WTC11 (cell line): Measurements from ENCODE around the gene MKLN1. TPM values are rescaled to one million over a fixed set of nuclear protein-coding genes. Genes with fewer than 3 reads are reported as not detected.
A peak's percentile ranks its signal among the peaks of the same experiment; 100 is the strongest.

Experiments
- ATAC-seq: fragments of 200-7000 bp; cut with Tn5 transposase; 2 replicates; pipeline ENCODE4 v1.10.0; 2021; ENCODE audit warnings: mild to moderate bottlenecking, moderate library complexity
- CTCF ChIA-PET: fragments of 300-600 bp; sonication (Branson Sonifier 250); formaldehyde crosslinking; loops from one replicate; lab custom pipeline; 2021; ENCODE audit warnings: antibody characterized with exemption; lab: Charles Lee
- POLR2A ChIA-PET: fragments of 350-600 bp; sonication (Branson Sonifier 250); formaldehyde crosslinking; loops from one replicate; lab custom pipeline; 2021; ENCODE audit warnings: antibody characterized with exemption; lab: Charles Lee
- DNase-seq: peaks from one replicate; pipeline ENCODE4 v3.0.0; 2021; ENCODE audit warnings: low spot score
- H3K27ac Mint-ChIP-seq: 2 replicates; pipeline ENCODE4 v1.8.0; 2021; ENCODE audit warnings: mixed read lengths
- H3K27me3 Mint-ChIP-seq: 2 replicates; pipeline ENCODE4 v1.8.0; 2021; ENCODE audit warnings: low read depth, mild to moderate bottlenecking, moderate library complexity, mixed read lengths
- H3K36me3 Mint-ChIP-seq: 2 replicates; pipeline ENCODE4 v1.8.0; 2021; ENCODE audit warnings: mixed read lengths
- H3K4me1 Mint-ChIP-seq: 2 replicates; pipeline ENCODE4 v1.8.0; 2022; ENCODE audit warnings: mixed read lengths
- H3K4me3 Mint-ChIP-seq: 2 replicates; pipeline ENCODE4 v1.8.0; 2021; ENCODE audit warnings: mild to moderate bottlenecking, moderate library complexity, mixed read lengths
- H3K9me3 Mint-ChIP-seq: 2 replicates; pipeline ENCODE4 v1.8.0; 2021; ENCODE audit warnings: mixed read lengths
- GABPB1 ChIP-seq: sonication (generic); formaldehyde crosslinking; IDR thresholded peaks from 2 replicates; pipeline ENCODE4 v1.8.1; 2023; ENCODE audit warnings: mild to moderate bottlenecking, missing genetic modification reagents
- JUN ChIP-seq: sonication (generic); formaldehyde crosslinking; IDR thresholded peaks from 2 replicates; pipeline ENCODE4 v1.8.0; 2023; ENCODE audit warnings: mild to moderate bottlenecking, missing genetic modification reagents
- NFE2L1 ChIP-seq: sonication (generic); formaldehyde crosslinking; IDR thresholded peaks from 2 replicates; pipeline ENCODE4 v1.8.1; 2023; ENCODE audit warnings: missing genetic modification reagents
- NR3C1 ChIP-seq: sonication (generic); formaldehyde crosslinking; conservative IDR thresholded peaks from 2 replicates; pipeline ENCODE4 v1.8.1; 2023; ENCODE audit warnings: low read depth, mild to moderate bottlenecking, missing genetic modification reagents
- SOX15 ChIP-seq: fragments of 250-450 bp; sonication (Bioruptor Pico); IDR thresholded peaks from 2 replicates; pipeline ENCODE4 v1.9.0; 2021; ENCODE audit warnings: mild to moderate bottlenecking
- SP1 ChIP-seq: sonication (generic); formaldehyde crosslinking; conservative IDR thresholded peaks from 2 replicates; pipeline ENCODE4 v1.8.1; 2022; ENCODE audit warnings: missing genetic modification reagents
- TEAD1 ChIP-seq: sonication (generic); formaldehyde crosslinking; IDR thresholded peaks from 2 replicates; pipeline ENCODE4 v1.8.0; 2022; ENCODE audit warnings: mild to moderate bottlenecking, missing genetic modification reagents
- TEAD4 ChIP-seq: sonication (generic); formaldehyde crosslinking; IDR thresholded peaks from 2 replicates; pipeline ENCODE4 v1.8.0; 2022; ENCODE audit warnings: mild to moderate bottlenecking, missing genetic modification reagents
- ZNF232 ChIP-seq: sonication (generic); formaldehyde crosslinking; IDR thresholded peaks from 2 replicates; pipeline ENCODE4 v1.8.0; 2022; ENCODE audit warnings: mild to moderate bottlenecking, missing genetic modification reagents
- ZNF416 ChIP-seq: fragments of 250-450 bp; sonication (Bioruptor Pico); IDR thresholded peaks from 2 replicates; pipeline ENCODE4 v1.9.0; 2021; ENCODE audit warnings: mild to moderate bottlenecking, inconsistent platforms
- ZNF423 ChIP-seq: fragments of 250-450 bp; sonication (Bioruptor Pico); IDR thresholded peaks from 2 replicates; pipeline ENCODE4 v2.1.2; 2022; ENCODE audit warnings: mild to moderate bottlenecking, moderate library complexity
- total RNA-seq: library from RNA; stranded (reverse); gene quantifications from 3 replicates; pipeline ENCODE4 v1.2.3, GENCODE V29; 2021
- TF ChIP-seq, protein P1 (sequence below): sonication (generic); formaldehyde crosslinking; conservative IDR thresholded peaks from 2 replicates; pipeline ENCODE4 v1.8.1; 2022; ENCODE audit warnings: mild to moderate bottlenecking, missing genetic modification reagents
- TF ChIP-seq, protein P2 (sequence below): sonication (generic); formaldehyde crosslinking; IDR thresholded peaks from 2 replicates; pipeline ENCODE4 v1.8.1; 2023; ENCODE audit warnings: mild to moderate bottlenecking, missing genetic modification reagents, borderline replicate concordance
- TF ChIP-seq, protein P3 (sequence below): sonication (generic); formaldehyde crosslinking; IDR thresholded peaks from 2 replicates; pipeline ENCODE4 v1.8.1; 2023; ENCODE audit warnings: mild to moderate bottlenecking, missing genetic modification reagents, moderate library complexity
- TF ChIP-seq, protein P4 (sequence below): sonication (generic); formaldehyde crosslinking; IDR thresholded peaks from 2 replicates; pipeline ENCODE4 v1.8.1; 2023; ENCODE audit warnings: mild to moderate bottlenecking, moderate library complexity, missing genetic modification reagents
- TF ChIP-seq, protein P5 (sequence below): sonication (generic); formaldehyde crosslinking; IDR thresholded peaks from 2 replicates; pipeline ENCODE4 v1.8.1; 2023; ENCODE audit warnings: mild to moderate bottlenecking, missing genetic modification reagents
- TF ChIP-seq, protein P6 (sequence below): sonication (generic); formaldehyde crosslinking; IDR thresholded peaks from 2 replicates; pipeline ENCODE4 v1.8.0; 2023; ENCODE audit warnings: mild to moderate bottlenecking, missing genetic modification reagents
- TF ChIP-seq, protein P7 (sequence below): fragments of 250-450 bp; sonication (Bioruptor Pico); IDR thresholded peaks from 2 replicates; pipeline ENCODE4 v1.9.0; 2021; ENCODE audit warnings: moderate library complexity, mild to moderate bottlenecking, inconsistent platforms, borderline replicate concordance

The MKLN1 gene
- total RNA-seq, 1 experiment from 2014 or later = 37.6 TPM

DNA sequence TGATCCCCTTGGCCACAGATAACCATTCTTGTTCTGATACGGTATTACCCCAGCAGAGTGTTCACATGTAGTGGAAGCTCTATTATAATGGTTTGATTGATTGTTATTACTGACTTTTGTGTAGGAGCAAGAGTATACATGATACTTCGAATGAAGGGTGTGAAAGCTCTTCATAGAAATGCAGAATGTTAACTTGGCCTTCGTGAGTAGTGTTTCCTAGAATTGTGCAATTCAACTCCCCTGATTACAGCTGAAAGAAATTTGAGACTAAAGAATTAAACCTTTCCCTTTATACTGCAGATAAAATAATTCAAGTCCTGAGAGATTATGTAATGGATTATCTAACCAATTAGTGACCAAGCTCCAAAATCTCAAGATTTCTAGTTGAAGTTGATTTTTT, 38.2 kb downstream of the MKLN1 start (continued):
- TF ChIP-seq, protein P1, sequence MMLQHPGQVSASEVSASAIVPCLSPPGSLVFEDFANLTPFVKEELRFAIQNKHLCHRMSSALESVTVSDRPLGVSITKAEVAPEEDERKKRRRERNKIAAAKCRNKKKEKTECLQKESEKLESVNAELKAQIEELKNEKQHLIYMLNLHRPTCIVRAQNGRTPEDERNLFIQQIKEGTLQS = no peak
- no peak for TF ChIP-seq NFE2L1

DNA sequence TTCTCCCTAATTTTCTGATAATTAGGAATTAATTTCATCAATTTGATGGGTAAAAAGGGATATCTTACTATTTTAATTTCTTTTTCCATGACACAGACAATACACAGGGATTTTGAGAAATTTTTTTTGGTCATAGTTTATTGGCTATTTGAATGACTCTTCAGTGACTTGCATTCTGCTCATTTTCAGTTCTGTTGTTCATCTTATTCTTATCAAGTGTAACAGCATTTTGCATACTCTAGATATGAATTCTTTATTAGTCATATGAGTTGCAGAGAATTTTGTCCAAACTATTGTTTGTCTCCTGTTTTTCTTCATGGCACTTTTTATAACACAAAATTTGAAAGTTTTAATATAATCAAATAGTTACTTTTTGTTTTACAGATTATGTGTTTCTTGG, 41.7 kb downstream of the MKLN1 start:
- ChIA-PET CTCF (no interaction called here), POLR2A (no interaction called here)
- Mint-ChIP-seq H3K9me3 (no peaks in the 10 kb centered on the region), H3K4me3 (no peak overlapping the region), H3K36me3 (no peaks in the 10 kb centered on the region), H3K27me3 (no peaks in the 10 kb centered on the region), H3K27ac (peak overlapping the region; percentile 55; the same call in 1 of the 2 replicates), H3K4me1 (peaks cover 79% of the 10 kb centered on the region)
- ATAC-seq (no peak), DNase-seq (no peak)
- TF ChIP-seq JUN = no peak
- no peak for TF ChIP-seq SP1
- TF ChIP-seq, protein P2, sequence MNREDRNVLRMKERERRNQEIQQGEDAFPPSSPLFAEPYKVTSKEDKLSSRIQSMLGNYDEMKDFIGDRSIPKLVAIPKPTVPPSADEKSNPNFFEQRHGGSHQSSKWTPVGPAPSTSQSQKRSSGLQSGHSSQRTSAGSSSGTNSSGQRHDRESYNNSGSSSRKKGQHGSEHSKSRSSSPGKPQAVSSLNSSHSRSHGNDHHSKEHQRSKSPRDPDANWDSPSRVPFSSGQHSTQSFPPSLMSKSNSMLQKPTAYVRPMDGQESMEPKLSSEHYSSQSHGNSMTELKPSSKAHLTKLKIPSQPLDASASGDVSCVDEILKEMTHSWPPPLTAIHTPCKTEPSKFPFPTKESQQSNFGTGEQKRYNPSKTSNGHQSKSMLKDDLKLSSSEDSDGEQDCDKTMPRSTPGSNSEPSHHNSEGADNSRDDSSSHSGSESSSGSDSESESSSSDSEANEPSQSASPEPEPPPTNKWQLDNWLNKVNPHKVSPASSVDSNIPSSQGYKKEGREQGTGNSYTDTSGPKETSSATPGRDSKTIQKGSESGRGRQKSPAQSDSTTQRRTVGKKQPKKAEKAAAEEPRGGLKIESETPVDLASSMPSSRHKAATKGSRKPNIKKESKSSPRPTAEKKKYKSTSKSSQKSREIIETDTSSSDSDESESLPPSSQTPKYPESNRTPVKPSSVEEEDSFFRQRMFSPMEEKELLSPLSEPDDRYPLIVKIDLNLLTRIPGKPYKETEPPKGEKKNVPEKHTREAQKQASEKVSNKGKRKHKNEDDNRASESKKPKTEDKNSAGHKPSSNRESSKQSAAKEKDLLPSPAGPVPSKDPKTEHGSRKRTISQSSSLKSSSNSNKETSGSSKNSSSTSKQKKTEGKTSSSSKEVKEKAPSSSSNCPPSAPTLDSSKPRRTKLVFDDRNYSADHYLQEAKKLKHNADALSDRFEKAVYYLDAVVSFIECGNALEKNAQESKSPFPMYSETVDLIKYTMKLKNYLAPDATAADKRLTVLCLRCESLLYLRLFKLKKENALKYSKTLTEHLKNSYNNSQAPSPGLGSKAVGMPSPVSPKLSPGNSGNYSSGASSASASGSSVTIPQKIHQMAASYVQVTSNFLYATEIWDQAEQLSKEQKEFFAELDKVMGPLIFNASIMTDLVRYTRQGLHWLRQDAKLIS = no peak
- TF ChIP-seq, protein P3, sequence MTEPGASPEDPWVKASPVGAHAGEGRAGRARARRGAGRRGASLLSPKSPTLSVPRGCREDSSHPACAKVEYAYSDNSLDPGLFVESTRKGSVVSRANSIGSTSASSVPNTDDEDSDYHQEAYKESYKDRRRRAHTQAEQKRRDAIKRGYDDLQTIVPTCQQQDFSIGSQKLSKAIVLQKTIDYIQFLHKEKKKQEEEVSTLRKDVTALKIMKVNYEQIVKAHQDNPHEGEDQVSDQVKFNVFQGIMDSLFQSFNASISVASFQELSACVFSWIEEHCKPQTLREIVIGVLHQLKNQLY (CRISPR knock-in tag) = no peak

DNA sequence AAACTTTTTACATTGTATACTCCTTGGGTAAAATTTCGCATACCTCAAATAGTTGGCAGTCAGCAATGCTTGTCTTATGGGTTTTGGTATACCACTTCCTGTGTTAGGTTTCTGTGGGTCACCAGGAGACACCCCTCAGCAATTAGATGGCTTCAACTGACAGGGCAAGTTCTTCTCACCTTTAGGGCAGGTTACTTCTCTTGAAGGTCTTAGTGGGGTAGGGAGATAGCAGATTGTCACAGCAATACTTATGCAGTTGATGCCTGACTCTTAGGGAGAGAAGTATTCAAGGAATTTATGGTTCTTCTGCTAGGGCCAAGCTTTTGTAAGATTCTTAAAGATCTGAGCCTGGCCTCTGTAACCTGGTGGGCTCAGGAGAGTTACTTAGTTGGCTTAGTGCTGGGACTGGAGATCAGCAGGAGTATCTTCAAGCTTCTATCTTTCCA, 42.9 kb downstream of the MKLN1 start:
- Mint-ChIP-seq H3K4me1 (peaks cover 72% of the 10 kb centered on the region), H3K27me3 (no peaks in the 10 kb centered on the region), H3K4me3 (no peak overlapping the region), H3K27ac (peak overlapping the region; percentile 88), H3K36me3 (no peaks in the 10 kb centered on the region), H3K9me3 (no peaks in the 10 kb centered on the region)
- ChIA-PET CTCF (no interaction called here), POLR2A (interaction anchor here (1.0 kb wide), 1 partner anchor 23 kb away, joined by 4 read pairs; no protein-coding TSS in a partner anchor)
- peak; percentile 95 for ATAC-seq
- TF ChIP-seq TEAD1 (CRISPR knock-in tag) (no peak), NR3C1 (CRISPR knock-in tag) (no peak), ZNF423 (CRISPR knock-in tag) (peak; percentile 53; the same call in 1 of the 2 replicates)
- TF ChIP-seq, protein P4, sequence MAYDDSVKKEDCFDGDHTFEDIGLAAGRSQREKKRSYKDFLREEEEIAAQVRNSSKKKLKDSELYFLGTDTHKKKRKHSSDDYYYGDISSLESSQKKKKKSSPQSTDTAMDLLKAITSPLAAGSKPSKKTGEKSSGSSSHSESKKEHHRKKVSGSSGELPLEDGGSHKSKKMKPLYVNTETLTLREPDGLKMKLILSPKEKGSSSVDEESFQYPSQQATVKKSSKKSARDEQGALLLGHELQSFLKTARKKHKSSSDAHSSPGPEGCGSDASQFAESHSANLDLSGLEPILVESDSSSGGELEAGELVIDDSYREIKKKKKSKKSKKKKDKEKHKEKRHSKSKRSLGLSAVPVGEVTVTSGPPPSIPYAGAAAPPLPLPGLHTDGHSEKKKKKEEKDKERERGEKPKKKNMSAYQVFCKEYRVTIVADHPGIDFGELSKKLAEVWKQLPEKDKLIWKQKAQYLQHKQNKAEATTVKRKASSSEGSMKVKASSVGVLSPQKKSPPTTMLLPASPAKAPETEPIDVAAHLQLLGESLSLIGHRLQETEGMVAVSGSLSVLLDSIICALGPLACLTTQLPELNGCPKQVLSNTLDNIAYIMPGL (CRISPR knock-in tag) = no peak
- DNase-seq = no peak

DNA sequence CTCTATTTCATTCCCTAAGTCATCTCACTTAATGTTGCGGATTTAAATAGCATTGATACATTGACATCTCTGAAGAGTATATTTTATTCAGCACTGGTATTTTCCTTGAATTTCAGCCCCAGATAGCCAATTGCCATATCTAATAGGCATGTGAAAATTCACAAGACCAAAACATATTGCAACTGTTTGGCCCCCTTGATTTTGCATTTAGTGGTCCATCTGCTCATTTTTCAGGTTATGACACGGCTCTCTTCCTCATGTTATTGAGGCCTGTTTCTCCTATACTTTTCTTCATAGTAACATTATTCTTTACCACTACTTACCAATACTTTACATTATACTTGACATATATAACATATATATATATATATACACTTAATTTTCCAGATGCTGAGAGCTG, 43.7 kb downstream of the MKLN1 start:
- Mint-ChIP-seq H3K27me3 (no peaks in the 10 kb centered on the region), H3K27ac (peak overlapping the region; percentile 94), H3K4me3 (no peak overlapping the region), H3K36me3 (no peaks in the 10 kb centered on the region), H3K4me1 (peaks cover 64% of the 10 kb centered on the region), H3K9me3 (no peaks in the 10 kb centered on the region)
- ChIA-PET CTCF (no interaction called here), POLR2A (interaction anchor here (1.0 kb wide), 1 partner anchor 24 kb away, joined by 4 read pairs; no protein-coding TSS in a partner anchor)
- ATAC-seq (no peak), DNase-seq (no peak)
- TF ChIP-seq, protein P5, sequence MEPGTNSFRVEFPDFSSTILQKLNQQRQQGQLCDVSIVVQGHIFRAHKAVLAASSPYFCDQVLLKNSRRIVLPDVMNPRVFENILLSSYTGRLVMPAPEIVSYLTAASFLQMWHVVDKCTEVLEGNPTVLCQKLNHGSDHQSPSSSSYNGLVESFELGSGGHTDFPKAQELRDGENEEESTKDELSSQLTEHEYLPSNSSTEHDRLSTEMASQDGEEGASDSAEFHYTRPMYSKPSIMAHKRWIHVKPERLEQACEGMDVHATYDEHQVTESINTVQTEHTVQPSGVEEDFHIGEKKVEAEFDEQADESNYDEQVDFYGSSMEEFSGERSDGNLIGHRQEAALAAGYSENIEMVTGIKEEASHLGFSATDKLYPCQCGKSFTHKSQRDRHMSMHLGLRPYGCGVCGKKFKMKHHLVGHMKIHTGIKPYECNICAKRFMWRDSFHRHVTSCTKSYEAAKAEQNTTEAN (CRISPR knock-in tag) = no peak
- TF ChIP-seq SOX15 = no peak
- TF ChIP-seq, protein P3 (CRISPR knock-in tag) = no peak
- no peak for TF ChIP-seq ZNF232 (CRISPR knock-in tag)
- TF ChIP-seq GABPB1 (CRISPR knock-in tag) = no peak
- TF ChIP-seq, protein P1 = no peak
- TF ChIP-seq ZNF416 (CRISPR knock-in tag) = no peak
- TF ChIP-seq, protein P6, sequence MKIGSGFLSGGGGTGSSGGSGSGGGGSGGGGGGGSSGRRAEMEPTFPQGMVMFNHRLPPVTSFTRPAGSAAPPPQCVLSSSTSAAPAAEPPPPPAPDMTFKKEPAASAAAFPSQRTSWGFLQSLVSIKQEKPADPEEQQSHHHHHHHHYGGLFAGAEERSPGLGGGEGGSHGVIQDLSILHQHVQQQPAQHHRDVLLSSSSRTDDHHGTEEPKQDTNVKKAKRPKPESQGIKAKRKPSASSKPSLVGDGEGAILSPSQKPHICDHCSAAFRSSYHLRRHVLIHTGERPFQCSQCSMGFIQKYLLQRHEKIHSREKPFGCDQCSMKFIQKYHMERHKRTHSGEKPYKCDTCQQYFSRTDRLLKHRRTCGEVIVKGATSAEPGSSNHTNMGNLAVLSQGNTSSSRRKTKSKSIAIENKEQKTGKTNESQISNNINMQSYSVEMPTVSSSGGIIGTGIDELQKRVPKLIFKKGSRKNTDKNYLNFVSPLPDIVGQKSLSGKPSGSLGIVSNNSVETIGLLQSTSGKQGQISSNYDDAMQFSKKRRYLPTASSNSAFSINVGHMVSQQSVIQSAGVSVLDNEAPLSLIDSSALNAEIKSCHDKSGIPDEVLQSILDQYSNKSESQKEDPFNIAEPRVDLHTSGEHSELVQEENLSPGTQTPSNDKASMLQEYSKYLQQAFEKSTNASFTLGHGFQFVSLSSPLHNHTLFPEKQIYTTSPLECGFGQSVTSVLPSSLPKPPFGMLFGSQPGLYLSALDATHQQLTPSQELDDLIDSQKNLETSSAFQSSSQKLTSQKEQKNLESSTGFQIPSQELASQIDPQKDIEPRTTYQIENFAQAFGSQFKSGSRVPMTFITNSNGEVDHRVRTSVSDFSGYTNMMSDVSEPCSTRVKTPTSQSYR (CRISPR knock-in tag) = no peak
- no peak for TF ChIP-seq TEAD4 (CRISPR knock-in tag)
- TF ChIP-seq, protein P7, sequence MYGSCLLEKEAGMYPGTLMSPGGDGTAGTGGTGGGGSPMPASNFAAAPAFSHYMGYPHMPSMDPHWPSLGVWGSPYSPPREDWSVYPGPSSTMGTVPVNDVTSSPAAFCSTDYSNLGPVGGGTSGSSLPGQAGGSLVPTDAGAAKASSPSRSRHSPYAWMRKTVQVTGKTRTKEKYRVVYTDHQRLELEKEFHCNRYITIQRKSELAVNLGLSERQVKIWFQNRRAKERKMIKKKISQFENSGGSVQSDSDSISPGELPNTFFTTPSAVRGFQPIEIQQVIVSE (CRISPR knock-in tag) = no peak
- TF ChIP-seq ZNF423 (CRISPR knock-in tag) = no peak
